Suprapubic skin (tissue), 4 donors: ENCODE data around the gene FHOD3. TPM values are rescaled to one million over a fixed set of nuclear protein-coding genes. Genes with fewer than 3 reads are reported as not detected.

Source experiments
- DNase-seq, 2 donors: peaks; one replicate each; pipeline ENCODE4 v3.0.0-alpha.2; 2019; ENCODE audit warnings: low spot score in 2 of 2
- H3K27ac ChIP-seq: fragments of 200-600 bp; sonication (generic); one replicate; pipeline ENCODE4 v1.5.1; 2019
- H3K27me3 ChIP-seq: fragments of 200-600 bp; sonication (generic); one replicate; pipeline ENCODE4 v1.5.1; 2019
- H3K36me3 ChIP-seq: fragments of 200-600 bp; sonication (generic); one replicate; pipeline ENCODE4 v1.5.1; 2019
- H3K4me1 ChIP-seq: fragments of 200-600 bp; sonication (generic); one replicate; pipeline ENCODE4 v1.5.1; 2019
- H3K4me3 ChIP-seq: fragments of 200-600 bp; sonication (generic); one replicate; pipeline ENCODE4 v1.5.1; 2019; ENCODE audit warnings: mild to moderate bottlenecking
- H3K9me3 ChIP-seq: fragments of 200-600 bp; sonication (generic); one replicate; pipeline ENCODE4 v1.5.1; 2019
- CTCF ChIP-seq, 2 donors: fragments of 200-600 bp in 1 of 2; fragments of 450-650 bp in 1 of 2; sonication (generic) in 1 of 2; IDR thresholded peaks; one replicate each; pipeline ENCODE4 v1.5.1; 2016 to 2019; ENCODE audit warnings: antibody characterized with exemption in 2 of 2, mild to moderate bottlenecking in 1 of 2, moderate library complexity in 1 of 2
- EP300 ChIP-seq: sonication (generic); formaldehyde crosslinking; IDR thresholded peaks from one replicate; pipeline ENCODE4 v1.6.1; 2017; ENCODE audit warnings: antibody characterized with exemption
- POLR2A ChIP-seq, 2 donors: fragments of 450-650 bp; IDR thresholded peaks; one replicate each; pipeline ENCODE4 v1.6.1; 2017; ENCODE audit warnings: antibody characterized with exemption in 2 of 2, mild to moderate bottlenecking in 2 of 2, moderate library complexity in 2 of 2
- POLR2AphosphoS5 ChIP-seq, 3 donors: sonication (generic); formaldehyde crosslinking; IDR thresholded peaks; one replicate each; pipeline ENCODE4 v1.6.1; 2017; ENCODE audit warnings: antibody characterized with exemption in 3 of 3
- WGBS: methylation state at CpG from one replicate; pipeline ENCODE4 v1.1.5; 2018; 5-methylcytosine and 5-hydroxymethylcytosine counted together
- total RNA-seq, 4 donors: library from RNA; depleted of rRNA; stranded (reverse); fragments of >200 nt; gene quantifications; one replicate each; pipeline ENCODE4 v1.1.0, GENCODE V29; 2016

Gene FHOD3
- total RNA-seq, 4 donors from 2014 or later = 5.8 to 18.7 (median 15.5) TPM

GRCh38 chr18:36572135-36572856, 274.8 kb downstream of the FHOD3 start:
- Histone ChIP-seq H3K4me1 (peaks cover 3% of the 10 kb centered on the region), H3K4me3 (no peak overlapping the region), H3K27me3 (no peaks in the 10 kb centered on the region), H3K9me3 (no peaks in the 10 kb centered on the region), H3K36me3 (no peaks in the 10 kb centered on the region), H3K27ac (no peak overlapping the region)
- no peak for DNase-seq
- TF ChIP-seq CTCF (IDR thresholded peaks at IDR 0.05) (peak; percentile 24 to 27), POLR2A (IDR thresholded peaks at IDR 0.05) (no peak), EP300 (no peak), POLR2AphosphoS5 (IDR thresholded peaks at IDR 0.05) (no peak)
- WGBS = 27% methylated on average over 10 of the region's 10 CpGs

GRCh38 chr18:36576339-36576738, 278.8 kb downstream of the FHOD3 start:
- no peak for DNase-seq
- H3K4me3 ChIP-seq = no peak overlapping the region
- no peaks in the 10 kb centered on the region for H3K36me3 ChIP-seq
- TF ChIP-seq POLR2A (IDR thresholded peaks at IDR 0.05) (no peak), POLR2AphosphoS5 (IDR thresholded peaks at IDR 0.05) (no peak), CTCF (IDR thresholded peaks at IDR 0.05) (no peak), EP300 (no peak)
- H3K4me1 ChIP-seq = peaks cover 11% of the 10 kb centered on the region
- WGBS = 93% methylated on average over 2 of the region's 2 CpGs
- H3K27ac ChIP-seq = no peak overlapping the region
- no peaks in the 10 kb centered on the region for H3K9me3 ChIP-seq
- H3K27me3 ChIP-seq = no peaks in the 10 kb centered on the region

- H3K27me3 ChIP-seq = no peaks in the 10 kb centered on the region
- H3K36me3 ChIP-seq = no peaks in the 10 kb centered on the region
- H3K4me3 ChIP-seq = no peak overlapping the region
- WGBS = 66% methylated on average over 2 of the region's 2 CpGs
- peaks cover 12% of the 10 kb centered on the region for H3K4me1 ChIP-seq
- no peak for DNase-seq
- H3K9me3 ChIP-seq = no peaks in the 10 kb centered on the region
- TF ChIP-seq CTCF (IDR thresholded peaks at IDR 0.05) (no peak), EP300 (no peak), POLR2A (IDR thresholded peaks at IDR 0.05) (no peak), POLR2AphosphoS5 (IDR thresholded peaks at IDR 0.05) (no peak)
- H3K27ac ChIP-seq = no peak overlapping the region
Observed at GRCh38 chr18:36578871-36579710, 281.6 kb downstream of the FHOD3 start.

- peaks cover 12% of the 10 kb centered on the region for H3K4me1 ChIP-seq
- WGBS = 39% methylated on average over 2 of the region's 2 CpGs
- no peak for DNase-seq
- H3K36me3 ChIP-seq = no peaks in the 10 kb centered on the region
- TF ChIP-seq CTCF (IDR thresholded peaks at IDR 0.05) (no peak), POLR2A (IDR thresholded peaks at IDR 0.05) (no peak), POLR2AphosphoS5 (IDR thresholded peaks at IDR 0.05) (no peak), EP300 (no peak)
- H3K4me3 ChIP-seq = no peak overlapping the region
- no peaks in the 10 kb centered on the region for H3K9me3 ChIP-seq
- peak overlapping the region; percentile 69 for H3K27ac ChIP-seq
- H3K27me3 ChIP-seq = no peaks in the 10 kb centered on the region
Observed at GRCh38 chr18:36580266-36580665, 282.8 kb downstream of the FHOD3 start.
